Type B pancreatic cell (in vitro differentiated cells): Measurements from ENCODE around the gene CFI. TPM values are rescaled to one million over a fixed set of nuclear protein-coding genes. Genes with fewer than 3 reads are reported as not detected.

Experiments used
- DNase-seq: peaks from one replicate; pipeline ENCODE4 v3.0.0; 2021; ENCODE audit warnings: mixed read lengths; ENCODE audit not compliant: unreplicated experiment; ENCODE audit errors: extremely low spot score
- H3K27ac Mint-ChIP-seq: 2 replicates; pipeline ENCODE4 v1.8.0; 2021; ENCODE audit warnings: mild to moderate bottlenecking, mixed read lengths
- H3K27me3 Mint-ChIP-seq: 2 replicates; pipeline ENCODE4 v1.8.0; 2021; ENCODE audit warnings: mixed read lengths
- H3K36me3 Mint-ChIP-seq: 2 replicates; pipeline ENCODE4 v1.8.0; 2021; ENCODE audit warnings: mixed read lengths
- H3K4me1 Mint-ChIP-seq: one replicate; pipeline ENCODE4 v1.8.0; 2021; ENCODE audit warnings: mixed read lengths; ENCODE audit not compliant: unreplicated experiment
- H3K4me3 Mint-ChIP-seq: 2 replicates; pipeline ENCODE4 v1.8.0; 2021; ENCODE audit warnings: mild to moderate bottlenecking, mixed read lengths
- H3K9me3 Mint-ChIP-seq: 2 replicates; pipeline ENCODE4 v1.8.0; 2021; ENCODE audit warnings: mixed read lengths
- total RNA-seq: library from RNA; stranded (reverse); gene quantifications from 2 replicates; pipeline ENCODE4 v1.2.1, GENCODE V29; 2021; ENCODE audit warnings: low replicate concordance
- TF ChIP-seq, protein P1 (sequence below): fragments of 200-600 bp; sonication (generic); conservative IDR thresholded peaks from 2 replicates; pipeline ENCODE4 v1.5.0; 2021; ENCODE audit warnings: antibody characterized with exemption, mild to moderate bottlenecking

Gene CFI
- total RNA-seq, 1 donor from 2014 or later: 24.0 TPM

DNA sequence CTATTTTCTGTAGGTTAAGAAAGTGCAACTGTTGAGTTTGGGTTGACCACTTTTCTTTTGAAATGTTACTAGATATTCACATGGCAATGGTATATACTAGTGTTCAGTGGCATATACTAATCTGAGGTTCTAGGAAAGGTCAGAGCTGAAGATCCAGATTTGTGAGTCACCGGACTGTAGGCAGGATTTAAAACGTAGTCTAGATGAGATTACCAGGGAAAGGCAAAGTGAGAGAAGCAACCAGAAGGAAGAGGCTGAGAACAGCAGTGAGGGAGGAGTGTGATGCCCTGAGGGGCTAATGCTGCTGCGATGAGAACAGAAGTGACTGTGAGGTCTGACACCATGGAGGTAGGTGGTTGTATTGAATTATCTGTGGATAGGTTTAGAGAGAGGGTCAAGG lies 62.3 kb downstream of the CFI start:
- peaks cover 7% of the 10 kb centered on the region for H3K27me3 Mint-ChIP-seq
- H3K27ac Mint-ChIP-seq: no peak overlapping the region
- no peaks in the 10 kb centered on the region for H3K4me1 Mint-ChIP-seq
- no peaks in the 10 kb centered on the region for H3K9me3 Mint-ChIP-seq
- DNase-seq: no peak
- no peak overlapping the region for H3K4me3 Mint-ChIP-seq
- no peaks in the 10 kb centered on the region for H3K36me3 Mint-ChIP-seq
- TF ChIP-seq, protein P1, sequence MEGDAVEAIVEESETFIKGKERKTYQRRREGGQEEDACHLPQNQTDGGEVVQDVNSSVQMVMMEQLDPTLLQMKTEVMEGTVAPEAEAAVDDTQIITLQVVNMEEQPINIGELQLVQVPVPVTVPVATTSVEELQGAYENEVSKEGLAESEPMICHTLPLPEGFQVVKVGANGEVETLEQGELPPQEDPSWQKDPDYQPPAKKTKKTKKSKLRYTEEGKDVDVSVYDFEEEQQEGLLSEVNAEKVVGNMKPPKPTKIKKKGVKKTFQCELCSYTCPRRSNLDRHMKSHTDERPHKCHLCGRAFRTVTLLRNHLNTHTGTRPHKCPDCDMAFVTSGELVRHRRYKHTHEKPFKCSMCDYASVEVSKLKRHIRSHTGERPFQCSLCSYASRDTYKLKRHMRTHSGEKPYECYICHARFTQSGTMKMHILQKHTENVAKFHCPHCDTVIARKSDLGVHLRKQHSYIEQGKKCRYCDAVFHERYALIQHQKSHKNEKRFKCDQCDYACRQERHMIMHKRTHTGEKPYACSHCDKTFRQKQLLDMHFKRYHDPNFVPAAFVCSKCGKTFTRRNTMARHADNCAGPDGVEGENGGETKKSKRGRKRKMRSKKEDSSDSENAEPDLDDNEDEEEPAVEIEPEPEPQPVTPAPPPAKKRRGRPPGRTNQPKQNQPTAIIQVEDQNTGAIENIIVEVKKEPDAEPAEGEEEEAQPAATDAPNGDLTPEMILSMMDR: no peak

DNA sequence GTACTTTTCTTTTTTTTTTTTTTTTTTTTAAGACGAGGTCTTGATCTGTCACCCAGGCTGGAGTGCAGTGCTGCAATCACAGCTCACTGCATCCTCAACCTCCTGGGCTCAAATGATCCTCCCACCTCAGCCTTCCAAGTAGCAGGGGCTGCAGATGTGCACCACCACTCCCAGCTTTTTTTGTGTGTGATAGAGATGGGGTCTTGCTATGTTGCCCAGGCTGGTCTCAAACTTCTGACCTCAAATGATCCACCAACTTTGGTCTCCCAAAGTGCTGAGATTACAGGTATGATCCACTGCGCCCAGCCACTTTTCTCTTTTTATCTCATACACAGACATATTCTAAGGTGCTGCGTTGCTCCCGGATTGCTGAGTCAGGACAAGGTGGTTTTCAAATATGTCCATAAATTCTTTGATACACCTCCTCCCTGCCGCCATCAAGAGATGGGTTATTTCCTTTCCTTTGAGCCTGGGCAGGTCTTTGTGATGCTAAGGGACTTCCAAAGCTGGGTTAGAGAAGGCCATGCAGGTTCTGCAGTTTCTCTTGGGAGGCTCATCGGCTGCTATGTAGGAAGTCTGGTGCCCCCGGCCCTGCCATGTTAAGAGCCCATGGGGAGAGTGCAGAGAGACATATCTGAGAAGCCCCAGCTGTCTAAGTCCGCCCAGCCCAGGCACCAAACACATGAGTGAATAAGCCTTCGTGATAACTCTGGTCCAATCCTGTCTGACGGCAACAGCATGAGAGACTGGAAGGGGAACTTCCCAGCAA lies 63.5 kb downstream of the CFI start:
- peaks cover 7% of the 10 kb centered on the region for H3K27me3 Mint-ChIP-seq
- H3K4me3 Mint-ChIP-seq: no peak overlapping the region
- H3K9me3 Mint-ChIP-seq: no peaks in the 10 kb centered on the region
- no peak for DNase-seq
- no peaks in the 10 kb centered on the region for H3K36me3 Mint-ChIP-seq
- H3K4me1 Mint-ChIP-seq: no peaks in the 10 kb centered on the region
- H3K27ac Mint-ChIP-seq: no peak overlapping the region
- TF ChIP-seq, protein P1: no peak

DNA sequence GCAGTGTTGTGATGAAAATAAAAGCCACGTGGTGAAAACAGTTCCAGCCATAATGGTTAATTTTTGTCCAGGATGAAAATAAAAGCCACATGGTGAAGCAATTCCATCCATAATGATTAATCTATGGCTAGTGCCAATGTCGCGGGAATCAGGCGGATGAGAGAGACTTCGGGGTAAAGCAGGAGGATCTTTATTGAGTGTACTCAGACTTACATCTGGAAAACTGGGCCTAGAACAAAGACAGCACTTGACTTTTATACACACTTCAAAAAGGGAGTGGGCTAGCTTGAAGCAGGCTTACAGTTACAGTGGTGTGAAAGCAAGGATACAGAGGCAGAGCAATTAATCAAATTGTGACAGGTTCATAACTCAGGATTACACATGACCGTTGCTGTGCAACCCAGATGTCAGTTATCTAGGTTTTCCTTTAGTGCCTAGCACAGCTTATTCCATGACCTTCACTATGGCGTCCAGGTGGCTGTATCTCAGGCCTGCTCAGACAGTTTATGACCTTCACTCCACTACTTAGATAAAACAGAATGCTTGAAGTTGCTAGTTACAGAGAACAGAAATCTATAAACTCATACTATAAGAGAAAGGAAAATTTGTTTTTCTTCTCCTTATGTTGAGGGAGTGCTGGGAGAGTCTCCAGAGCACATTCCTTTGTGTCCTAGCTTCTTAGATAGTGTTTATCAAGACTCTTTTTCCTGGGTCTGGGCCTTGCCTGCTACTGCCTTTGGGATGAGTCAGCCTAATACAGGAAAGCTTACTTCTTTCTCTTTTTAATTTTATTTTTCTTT lies 66.0 kb downstream of the CFI start:
- peak overlapping the region; percentile 67 for H3K27ac Mint-ChIP-seq

DNA sequence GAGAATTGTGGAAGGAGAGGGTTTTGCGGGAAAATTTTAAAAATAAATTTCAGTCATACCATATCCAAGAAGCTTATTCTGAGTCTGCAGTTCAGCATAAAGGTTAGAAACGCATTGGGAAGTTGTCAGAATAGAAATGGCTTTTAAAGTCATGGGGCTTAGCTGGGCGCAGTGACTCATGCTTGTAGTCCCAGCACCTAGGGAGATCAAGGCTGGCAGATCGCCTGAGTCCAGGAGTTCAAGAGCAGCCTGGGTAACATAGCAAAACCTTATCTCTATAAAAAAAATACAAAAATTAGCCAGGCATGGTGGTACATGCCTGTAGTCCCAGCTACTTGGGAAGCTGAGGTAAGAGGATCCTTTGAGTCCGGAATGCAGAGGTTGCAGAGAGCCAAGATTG lies 68.1 kb downstream of the CFI start:
- TF ChIP-seq, protein P1: no peak
- H3K27me3 Mint-ChIP-seq: no peaks in the 10 kb centered on the region
- H3K4me1 Mint-ChIP-seq: peaks cover 4% of the 10 kb centered on the region
- DNase-seq: no peak
- H3K9me3 Mint-ChIP-seq: no peaks in the 10 kb centered on the region
- no peak overlapping the region for H3K27ac Mint-ChIP-seq
- no peaks in the 10 kb centered on the region for H3K36me3 Mint-ChIP-seq
- H3K4me3 Mint-ChIP-seq: no peak overlapping the region

More for the DNA sequence above, 66.0 kb downstream of the CFI start:
- no peak for DNase-seq
- Mint-ChIP-seq H3K4me1 (no peaks in the 10 kb centered on the region), H3K4me3 (peak overlapping the region; percentile 15), H3K27me3 (peaks cover 7% of the 10 kb centered on the region), H3K9me3 (no peaks in the 10 kb centered on the region), H3K36me3 (no peaks in the 10 kb centered on the region)
- TF ChIP-seq, protein P1: no peak

DNA sequence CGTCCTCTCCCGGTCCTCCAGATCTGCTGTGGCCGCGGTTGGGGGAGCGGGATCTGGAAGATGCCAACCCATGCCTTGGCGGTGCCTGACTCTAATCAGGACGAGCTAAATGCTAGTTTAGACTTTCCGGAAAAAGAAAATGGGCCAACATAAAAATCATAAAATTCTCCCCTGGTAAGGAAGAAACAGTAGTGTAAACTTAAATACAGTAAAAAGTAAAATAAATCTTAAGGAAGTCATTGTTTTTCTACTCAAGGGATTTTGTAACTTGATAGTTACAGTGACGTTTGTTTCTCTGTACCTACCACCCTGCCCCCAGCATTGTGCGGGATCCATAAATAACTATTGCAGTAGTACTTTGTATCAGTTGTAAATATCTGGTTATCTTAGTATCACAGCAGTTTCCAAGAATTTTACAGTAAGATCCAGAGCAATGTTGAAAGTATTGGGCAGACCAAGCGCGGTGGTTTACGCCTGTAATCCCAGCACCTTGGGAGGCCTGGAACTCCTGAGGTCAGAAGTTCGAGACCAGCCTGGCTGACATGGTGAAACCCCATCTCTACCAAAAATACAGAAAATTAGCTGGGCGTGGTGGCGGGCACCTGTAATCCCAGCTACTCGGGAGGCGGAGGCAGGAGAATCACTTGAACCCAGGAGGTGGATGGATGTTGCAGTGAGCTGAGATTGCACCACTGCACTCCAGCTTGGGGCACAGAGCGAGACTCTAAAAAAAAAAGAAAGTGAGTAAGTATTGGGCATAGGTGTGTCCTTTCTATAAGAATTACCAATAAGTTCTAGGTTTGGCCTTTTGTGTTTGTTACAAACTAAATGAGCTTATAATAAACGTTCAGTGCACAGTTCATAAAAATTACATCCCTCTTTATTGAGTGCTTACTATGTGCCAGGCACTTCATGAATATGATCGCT lies 70.9 kb downstream of the CFI start:
- no peaks in the 10 kb centered on the region for H3K9me3 Mint-ChIP-seq
- TF ChIP-seq, protein P1: no peak

More for the DNA sequence above, 70.9 kb downstream of the CFI start:
- H3K4me3 Mint-ChIP-seq: peak overlapping the region; percentile 90
- DNase-seq: no peak
- no peaks in the 10 kb centered on the region for H3K27me3 Mint-ChIP-seq
- peaks cover 17% of the 10 kb centered on the region for H3K4me1 Mint-ChIP-seq
- peaks cover 10% of the 10 kb centered on the region for H3K36me3 Mint-ChIP-seq
- peak overlapping the region; percentile 86 for H3K27ac Mint-ChIP-seq
